NCI-H146 (cell line): ENCODE data around the gene COPB2.

Experiments used
- DNase-seq: peaks from one replicate; lab custom pipeline; 2025; lab: John Stamatoyannopoulos, UW

The COPB2 gene

DNA sequence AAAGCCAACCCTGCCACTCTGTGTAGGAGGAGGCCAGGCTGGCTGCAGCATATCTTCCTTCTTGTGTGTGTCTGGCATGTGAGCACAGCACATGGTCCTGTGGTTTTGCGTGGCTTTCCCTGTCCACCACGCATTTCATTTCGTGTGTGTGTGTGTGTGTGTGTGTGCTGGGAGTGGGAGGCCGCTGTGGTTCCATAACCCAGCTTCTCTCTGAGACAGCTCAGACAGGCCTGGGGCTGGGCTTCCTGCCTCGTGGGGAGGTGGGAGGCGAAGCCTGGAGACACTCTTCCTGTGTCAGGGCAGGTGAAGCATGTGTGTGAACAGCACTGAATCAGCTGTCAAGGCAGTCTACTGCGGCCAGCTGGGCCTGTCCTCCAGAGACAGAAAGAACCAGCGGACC lies 61.6 kb downstream of the COPB2 start:
- no peak for DNase-seq

DNA sequence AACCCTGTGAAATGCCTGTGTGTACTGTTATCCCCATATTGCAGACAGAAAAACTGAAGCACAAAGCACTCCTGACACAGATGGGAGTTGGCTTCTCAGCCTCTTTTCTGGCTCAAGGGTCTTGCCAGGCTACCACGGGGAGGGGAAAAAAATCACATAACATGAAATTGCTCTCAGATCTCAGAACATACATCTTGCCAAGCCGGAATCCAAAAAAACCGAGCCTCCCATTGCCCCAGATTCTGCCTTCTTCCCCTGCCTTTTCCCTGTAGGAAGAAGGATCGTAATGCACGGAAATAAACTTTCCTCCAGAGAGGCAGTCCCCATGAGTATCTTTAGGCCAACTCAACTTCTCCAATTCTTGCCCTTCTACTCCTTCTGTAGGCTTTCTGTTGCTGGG lies 62.2 kb downstream of the COPB2 start:
- no peak for DNase-seq

DNA sequence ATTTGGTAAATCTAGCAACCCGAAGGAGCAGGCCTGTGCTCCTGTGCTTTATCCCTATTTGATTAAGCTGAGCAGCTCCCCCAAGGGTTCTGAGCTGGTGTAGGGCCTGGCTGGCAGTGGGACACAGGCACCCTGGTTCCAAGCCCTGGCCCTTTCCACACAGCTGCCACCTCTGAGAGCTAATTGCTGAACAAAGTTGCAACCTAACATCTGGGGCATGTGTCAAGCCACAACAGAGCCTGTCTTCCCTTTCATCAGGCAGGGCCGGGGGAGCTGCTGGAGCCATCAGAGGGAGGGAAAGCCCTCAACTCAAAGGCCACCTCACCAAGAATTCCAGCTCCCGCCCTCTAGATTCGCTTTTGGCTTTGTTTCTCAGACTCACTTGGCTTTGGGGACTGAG lies 62.7 kb downstream of the COPB2 start:
- DNase-seq = no peak

GRCh38 chr3:139326131-139326530 lies 63.3 kb downstream of the COPB2 start:
- no peak for DNase-seq

DNA sequence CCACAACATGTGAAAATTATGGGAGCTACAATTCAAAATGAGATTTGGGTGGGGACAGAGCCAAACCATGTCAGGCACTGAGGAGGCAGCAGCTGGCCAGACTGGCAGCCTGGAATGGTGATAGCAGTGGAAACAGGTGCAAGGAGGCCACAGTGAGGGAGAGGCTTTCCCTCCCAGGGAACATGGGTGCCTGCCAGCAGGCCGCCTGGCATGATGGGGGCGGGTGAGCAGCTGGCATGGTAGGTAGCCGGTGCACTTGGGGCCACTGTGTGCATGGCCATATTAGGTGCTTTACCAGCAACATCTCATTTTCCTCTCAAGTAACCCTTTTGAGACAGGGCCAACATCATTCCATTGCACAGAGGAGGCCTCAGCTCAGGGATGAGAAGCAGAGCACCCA lies 63.9 kb downstream of the COPB2 start:
- DNase-seq = no peak

- DNase-seq = no peak
These were observed 65.0 kb downstream of the COPB2 start for GRCh38 chr3:139324456-139324855.

- no peak for DNase-seq
These were observed 66.3 kb downstream of the COPB2 start for GRCh38 chr3:139323146-139323545.

- no peak for DNase-seq
These were observed 67.1 kb downstream of the COPB2 start for GRCh38 chr3:139322346-139322745.

DNA sequence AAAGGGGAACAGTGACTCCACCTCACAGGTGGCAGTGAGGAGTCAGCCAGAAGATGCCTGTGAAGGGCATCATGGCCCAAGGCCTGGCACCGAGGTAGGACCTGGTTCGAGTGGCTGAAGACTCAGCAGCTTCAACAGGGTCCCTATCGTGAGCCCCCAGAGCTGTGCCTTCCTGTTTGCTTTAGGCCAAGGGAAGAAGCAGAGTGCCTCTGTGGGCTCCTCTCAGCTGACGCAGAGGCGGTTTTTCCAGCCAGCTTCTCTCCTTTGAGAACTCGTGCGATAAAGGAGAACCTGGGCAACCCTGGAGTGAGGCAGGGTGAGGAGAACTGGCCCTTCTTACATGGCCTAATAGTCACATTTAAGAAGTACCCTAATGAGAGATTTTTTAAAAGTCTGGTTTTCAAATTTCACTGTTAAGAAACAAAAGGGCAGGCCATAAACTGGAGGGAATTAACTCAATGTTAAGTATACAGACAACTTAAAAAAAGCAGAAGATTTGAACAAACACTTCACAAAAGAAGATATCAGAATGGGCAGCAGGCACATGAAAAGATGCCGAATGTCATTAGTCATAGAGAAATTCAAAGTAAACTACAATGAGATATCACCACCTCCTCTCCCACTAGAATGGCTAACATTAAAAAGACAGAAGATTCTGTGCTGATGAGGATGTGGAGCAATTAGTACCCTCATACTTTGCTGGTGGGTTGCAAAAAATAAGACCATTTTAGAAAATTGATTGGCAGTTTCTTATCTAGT lies 68.7 kb downstream of the COPB2 start:
- no peak for DNase-seq

GRCh38 chr3:139319428-139320402 lies 69.7 kb downstream of the COPB2 start:
- peak; percentile 34 for DNase-seq

DNA sequence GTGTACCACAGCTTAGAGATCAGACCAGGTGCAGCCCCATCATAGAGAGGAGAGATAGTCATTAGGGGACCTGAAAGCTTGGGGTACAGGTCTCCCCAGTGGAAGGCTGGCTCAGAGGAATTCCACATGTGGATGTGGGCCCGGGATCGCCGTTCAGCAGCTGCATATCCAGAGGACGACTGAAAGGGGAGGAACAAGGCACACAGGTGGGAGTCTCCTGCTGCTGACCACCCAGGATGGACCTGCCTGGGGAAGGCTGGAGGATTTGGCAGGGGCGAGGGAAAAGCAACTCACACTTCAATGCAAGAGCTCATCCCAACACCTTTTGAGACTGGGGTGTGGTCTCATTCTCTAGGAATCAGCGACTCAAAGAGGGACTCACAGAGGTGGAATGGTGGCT lies 70.6 kb downstream of the COPB2 start:
- DNase-seq = no peak

DNA sequence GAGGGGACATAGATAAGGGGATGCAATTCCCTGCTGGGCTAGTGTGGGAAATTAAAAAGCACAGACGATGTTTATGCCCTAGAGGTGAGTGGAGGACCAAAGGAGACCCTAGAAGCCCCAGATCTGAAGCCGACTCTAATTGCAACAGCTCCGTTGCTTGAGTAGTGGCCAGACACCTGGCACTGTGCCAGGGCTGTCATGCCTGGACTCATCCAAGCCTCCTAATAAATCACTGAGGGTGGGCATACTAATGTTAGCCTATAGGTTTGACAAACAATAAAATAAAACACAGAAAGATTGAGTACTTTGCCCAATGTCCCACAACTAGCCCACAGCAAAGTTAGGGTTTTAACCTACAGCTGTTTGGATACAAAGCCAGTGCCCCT lies 71.0 kb downstream of the COPB2 start:
- DNase-seq = peak; percentile 66

DNA sequence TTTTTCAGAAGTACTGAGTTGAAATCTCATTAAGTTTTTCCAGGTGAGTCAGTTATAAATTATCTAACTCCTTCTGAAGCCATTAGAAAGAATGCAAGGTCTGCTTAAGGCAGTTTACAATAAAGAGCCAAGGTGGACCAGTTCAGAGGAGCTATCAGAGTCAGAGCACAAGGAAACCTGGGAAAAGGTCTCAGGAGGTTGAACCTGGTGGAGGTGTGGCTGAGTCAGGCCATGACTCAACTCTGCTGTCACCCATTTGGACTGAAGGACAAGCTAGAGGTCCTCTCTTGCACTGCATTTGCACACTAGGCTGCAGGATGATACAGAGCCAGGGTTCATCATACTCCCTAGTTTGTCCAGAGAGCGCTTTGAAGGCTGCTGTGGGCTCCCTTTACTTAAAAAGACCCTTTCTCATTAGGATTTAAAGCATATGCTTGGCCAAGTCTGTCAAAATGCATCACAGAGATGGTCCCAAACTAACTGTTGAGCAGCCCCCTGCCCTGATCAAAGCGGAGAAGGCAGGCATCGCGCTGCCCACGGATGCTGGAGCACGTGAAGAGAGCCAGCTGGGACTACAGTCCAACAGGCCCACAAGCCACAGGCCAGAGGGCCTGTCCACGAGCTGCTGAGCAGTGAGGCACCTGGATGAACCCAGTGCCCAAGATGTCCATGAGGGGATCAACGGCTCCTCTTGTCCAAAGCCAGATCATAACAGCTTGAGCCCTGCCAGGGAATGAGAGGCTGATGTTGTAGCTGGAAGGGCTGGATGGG lies 71.6 kb downstream of the COPB2 start:
- no peak for DNase-seq

GRCh38 chr3:139317215-139317614 lies 72.2 kb downstream of the COPB2 start:
- no peak for DNase-seq

DNA sequence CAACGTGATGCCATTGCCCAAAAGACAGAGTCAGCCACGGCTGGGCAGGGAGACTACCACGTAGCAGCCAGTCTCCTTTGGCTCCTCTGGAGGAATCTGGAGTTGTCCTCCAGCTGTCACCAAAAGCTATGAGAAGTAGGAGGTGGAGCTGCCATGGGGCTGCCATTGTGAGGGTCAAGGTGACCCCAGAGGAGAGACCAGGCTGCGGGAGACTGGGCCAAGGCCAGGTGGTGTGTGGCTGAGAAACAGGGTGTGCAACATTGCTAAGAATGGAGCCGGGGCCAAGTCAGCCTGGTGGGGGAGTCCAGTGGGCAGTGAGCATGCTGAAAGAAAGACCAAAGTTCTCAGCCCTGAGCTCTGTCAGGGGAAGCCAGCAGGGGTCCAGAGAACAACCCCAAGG lies 75.5 kb downstream of the COPB2 start:
- DNase-seq = no peak

GRCh38 chr3:139312959-139313358 lies 76.5 kb downstream of the COPB2 start:
- no peak for DNase-seq

GRCh38 chr3:139312416-139312815 lies 77.0 kb downstream of the COPB2 start:
- no peak for DNase-seq

DNA sequence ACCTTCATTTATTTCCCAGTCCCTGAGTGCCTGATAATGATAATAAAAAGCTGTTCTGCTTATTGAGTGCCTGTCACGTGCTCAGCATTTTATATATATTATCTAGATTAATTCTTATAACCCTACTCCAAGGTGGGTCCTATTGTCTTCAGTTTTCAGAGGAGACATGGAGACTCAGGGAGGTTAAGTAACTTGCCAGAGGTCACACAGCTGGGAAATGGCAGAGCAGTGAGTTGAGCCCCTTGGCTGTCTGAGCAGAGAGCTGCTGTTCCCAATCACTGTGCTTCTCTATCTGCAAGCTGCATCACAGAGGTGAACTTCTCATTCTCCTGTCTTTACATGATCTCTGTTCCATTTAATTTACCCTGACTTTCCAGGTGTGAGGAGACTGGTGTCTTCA lies 77.9 kb downstream of the COPB2 start:
- DNase-seq = no peak

DNA sequence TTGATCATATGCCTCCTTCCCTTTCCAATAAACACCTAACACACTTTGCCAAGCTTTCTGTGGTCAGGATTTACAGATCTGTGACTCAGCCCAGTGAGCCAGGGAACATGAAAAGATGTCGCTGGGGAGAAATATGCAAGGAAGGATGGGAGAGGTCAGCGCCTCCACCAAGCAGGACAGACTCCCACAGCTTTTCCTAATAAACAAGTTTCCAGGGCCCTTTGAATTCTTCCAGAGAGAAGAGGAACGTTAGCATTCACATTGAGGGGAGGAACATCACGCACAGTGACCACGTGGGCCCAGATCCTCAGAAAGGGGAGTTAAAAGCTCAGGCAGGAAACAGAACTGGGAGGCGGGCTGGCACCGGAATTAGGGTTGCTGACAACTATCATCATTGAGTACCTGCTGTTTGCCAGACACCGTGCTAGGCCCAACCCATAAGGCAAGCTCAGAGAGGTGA lies 78.9 kb downstream of the COPB2 start:
- DNase-seq = no peak

DNA sequence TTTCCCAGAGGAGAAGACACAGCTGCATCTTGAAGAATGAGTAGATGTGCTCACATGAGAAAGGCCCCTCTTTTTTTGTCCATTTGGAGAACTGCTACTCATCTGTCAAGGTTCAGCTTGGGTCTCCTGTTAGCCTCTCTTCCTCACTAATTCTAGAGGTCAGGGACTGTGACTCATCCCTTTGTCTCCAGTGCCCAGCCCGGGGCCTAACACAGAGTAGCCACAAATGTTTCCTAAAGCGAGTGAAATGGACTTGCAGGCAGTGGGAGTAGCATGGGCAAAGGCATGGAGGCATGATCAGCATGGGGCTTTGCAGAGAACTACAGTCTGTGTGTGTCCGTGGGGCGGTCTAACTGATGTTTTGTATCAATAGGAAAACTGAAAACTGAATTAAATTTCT lies 79.6 kb downstream of the COPB2 start:
- DNase-seq = no peak

DNA sequence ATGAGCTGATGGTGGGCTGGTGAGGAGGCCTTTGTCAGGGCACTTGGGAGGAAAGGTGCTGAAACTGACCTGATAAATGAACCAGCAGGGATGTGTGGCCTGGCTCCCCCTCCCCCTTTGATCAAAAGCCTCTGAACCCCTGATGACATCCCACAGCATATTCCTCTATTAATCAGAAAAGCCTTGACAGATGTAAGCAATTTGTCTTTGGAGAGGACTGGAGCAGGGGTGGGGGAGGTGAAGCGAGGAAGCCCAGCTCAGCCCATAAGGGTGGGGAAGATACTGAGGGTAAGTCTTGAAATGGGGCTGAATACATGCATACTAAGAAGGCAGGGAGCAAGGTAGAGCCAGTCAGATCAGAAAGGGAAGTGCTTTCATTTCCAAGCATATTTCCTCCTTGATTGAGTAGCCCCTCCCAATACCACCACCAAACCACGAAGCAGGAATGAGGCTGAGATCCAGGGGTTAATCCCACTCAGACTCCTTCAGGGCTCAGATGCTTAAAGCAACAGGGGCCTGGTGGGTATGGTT lies 80.3 kb downstream of the COPB2 start:
- DNase-seq = no peak

DNA sequence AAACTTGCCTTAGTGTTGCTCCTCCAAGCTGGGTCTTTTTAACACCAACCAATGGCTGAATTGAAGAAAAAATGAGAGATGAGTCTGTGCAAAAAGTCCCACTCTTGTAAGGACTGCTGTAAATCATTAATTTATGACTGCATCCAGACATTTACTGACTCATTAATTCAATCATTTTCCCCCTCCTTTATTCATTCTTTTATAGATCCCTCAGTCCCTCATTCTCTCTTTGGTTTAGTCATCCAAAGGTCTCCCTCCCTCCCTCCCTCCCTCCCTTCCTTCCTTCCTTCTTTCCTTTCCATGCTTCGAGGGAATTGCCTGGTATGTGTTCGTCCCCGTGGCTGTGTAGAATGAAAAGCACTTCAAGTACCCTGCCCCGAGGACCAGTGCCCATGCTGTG lies 80.9 kb downstream of the COPB2 start:
- no peak for DNase-seq
